ENCODE measurements around the gene KAZN.
"Not testable (repeated sequence)": the region's sequence is repeated elsewhere in the genome, so short reads cannot be mapped to it uniquely, and the experiment has no call there.

The KAZN gene

DNA sequence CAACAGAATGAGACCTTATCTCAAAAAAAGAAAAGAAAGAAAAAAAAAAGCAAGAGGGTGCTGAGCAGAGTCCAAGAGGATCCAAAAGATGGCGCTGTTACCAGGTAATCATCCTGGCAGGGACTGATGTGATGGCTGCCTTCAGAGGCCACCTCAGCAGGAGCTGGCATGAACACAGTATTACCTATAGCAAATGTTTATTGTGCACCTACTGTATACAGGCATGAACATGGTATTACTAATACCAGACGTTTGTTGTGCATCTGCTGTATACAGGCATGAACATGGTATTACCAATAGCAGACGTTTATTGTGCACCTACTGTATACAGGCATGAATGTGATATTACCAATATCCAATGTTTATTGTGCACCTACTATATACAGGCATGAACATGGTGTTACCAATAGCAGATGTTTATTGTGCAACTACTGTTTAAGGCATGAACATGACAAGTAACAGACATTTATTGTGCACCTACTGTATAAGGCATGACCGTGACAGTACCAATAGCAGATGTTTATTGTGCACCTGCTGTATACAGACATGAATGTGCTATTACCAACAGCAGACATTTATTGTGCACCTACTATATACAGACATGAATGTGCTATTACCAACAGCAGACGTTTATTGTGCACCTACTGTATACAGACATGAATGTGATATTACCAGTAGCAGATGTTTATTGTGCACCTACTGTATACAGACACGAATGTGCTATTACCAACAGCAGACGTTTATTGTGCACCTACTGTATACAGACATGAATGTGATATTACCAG lies 439.9 kb downstream of the KAZN start:
- H3K4me3 ChIP-seq (ENCODE audit: low read depth, low read length) = no peak overlapping the region
- DNase-seq (ENCODE audit: low read depth) = no peak
- in situ Hi-C loops (cut with HindIII; ENCODE audit: low sequenced_read_pairs) = no loop called here
- TF ChIP-seq, protein P1, sequence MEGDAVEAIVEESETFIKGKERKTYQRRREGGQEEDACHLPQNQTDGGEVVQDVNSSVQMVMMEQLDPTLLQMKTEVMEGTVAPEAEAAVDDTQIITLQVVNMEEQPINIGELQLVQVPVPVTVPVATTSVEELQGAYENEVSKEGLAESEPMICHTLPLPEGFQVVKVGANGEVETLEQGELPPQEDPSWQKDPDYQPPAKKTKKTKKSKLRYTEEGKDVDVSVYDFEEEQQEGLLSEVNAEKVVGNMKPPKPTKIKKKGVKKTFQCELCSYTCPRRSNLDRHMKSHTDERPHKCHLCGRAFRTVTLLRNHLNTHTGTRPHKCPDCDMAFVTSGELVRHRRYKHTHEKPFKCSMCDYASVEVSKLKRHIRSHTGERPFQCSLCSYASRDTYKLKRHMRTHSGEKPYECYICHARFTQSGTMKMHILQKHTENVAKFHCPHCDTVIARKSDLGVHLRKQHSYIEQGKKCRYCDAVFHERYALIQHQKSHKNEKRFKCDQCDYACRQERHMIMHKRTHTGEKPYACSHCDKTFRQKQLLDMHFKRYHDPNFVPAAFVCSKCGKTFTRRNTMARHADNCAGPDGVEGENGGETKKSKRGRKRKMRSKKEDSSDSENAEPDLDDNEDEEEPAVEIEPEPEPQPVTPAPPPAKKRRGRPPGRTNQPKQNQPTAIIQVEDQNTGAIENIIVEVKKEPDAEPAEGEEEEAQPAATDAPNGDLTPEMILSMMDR (IDR thresholded peaks at IDR 0.05; ENCODE audit: low read depth, low read length, missing control alignments) = peak; percentile 43

DNA sequence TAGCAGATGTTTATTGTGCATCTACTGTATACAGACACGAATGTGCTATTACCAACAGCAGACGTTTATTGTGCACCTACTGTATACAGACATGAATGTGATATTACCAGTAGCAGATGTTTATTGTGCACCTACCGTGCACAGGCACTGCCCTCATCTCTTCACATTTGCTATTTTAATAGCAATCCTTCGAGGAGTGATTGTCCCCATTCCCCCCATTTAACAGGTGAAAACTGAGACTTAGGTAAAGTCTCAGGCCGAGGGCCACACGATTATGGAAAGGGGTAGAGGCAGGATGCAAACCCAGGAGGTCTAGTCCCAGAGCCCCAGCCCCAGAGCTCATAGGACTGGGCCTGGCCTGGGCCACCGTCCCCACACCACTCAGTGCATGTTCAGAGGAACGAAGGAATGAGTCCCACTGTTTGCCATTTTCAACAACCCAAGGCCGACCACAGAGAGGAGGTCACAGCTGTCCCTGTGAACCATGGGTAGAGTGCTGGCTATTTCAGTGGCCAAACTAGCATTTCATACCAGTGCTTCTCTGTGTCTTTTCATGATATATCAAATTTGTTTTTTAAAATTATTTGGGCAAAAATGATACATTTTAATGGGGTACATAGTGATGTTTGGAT lies 440.6 kb downstream of the KAZN start:
- in situ Hi-C loops (cut with HindIII; ENCODE audit: low sequenced_read_pairs) = no loop called here
- DNase-seq (ENCODE audit: low read depth) = no peak
- TF ChIP-seq, protein P1 (IDR thresholded peaks at IDR 0.05; ENCODE audit: low read depth, low read length, missing control alignments) = no peak
- H3K4me3 ChIP-seq (ENCODE audit: low read depth, low read length) = no peak overlapping the region

DNA sequence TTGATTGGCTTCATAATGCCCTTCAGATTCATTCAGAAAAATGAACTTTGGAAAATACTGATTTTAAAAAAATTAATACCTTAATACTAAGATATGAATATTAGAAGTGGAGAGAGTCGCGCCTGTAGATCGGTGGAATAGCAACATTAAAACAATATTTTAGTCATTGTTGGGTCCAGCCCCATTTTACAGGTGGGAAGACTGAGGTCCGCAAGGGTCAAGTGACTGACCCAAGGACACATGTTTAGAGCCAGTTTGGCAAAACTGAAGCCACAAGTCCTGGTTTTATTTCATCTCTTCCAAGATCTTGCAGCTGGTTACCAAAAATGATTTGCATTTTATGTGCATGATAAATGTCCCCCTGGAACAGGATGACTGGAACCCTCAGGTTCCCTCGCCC lies 441.4 kb downstream of the KAZN start:
- H3K4me3 ChIP-seq (ENCODE audit: low read depth, low read length) = no peak overlapping the region
- TF ChIP-seq, protein P1 (IDR thresholded peaks at IDR 0.05; ENCODE audit: low read depth, low read length, missing control alignments) = no peak
- in situ Hi-C loops (cut with HindIII; ENCODE audit: low sequenced_read_pairs) = no loop called here
- no peak for DNase-seq (ENCODE audit: low read depth)

DNA sequence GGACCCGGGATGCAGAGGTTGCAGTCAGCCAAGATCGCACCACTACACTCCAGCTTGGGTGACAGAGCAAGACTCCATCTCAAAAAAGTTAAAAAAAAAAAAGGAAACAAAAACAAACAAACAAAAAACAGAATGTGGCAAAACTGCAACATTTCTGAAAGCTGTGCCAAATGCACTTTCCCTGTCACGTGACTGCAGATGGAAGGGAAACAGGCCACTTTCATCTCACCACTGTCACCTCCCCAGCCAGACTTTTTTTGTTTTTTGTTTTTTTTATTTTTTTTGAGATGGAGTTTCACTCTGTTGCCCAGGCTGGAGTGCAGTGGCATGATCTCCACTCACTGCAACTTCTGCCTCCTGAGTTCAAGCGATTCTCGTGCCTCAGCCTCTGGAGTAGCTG lies 442.2 kb downstream of the KAZN start:
- in situ Hi-C loops (cut with HindIII; ENCODE audit: low sequenced_read_pairs); H3K4me3 ChIP-seq (ENCODE audit: low read depth, low read length); DNase-seq (ENCODE audit: low read depth): not testable (repeated sequence)

DNA sequence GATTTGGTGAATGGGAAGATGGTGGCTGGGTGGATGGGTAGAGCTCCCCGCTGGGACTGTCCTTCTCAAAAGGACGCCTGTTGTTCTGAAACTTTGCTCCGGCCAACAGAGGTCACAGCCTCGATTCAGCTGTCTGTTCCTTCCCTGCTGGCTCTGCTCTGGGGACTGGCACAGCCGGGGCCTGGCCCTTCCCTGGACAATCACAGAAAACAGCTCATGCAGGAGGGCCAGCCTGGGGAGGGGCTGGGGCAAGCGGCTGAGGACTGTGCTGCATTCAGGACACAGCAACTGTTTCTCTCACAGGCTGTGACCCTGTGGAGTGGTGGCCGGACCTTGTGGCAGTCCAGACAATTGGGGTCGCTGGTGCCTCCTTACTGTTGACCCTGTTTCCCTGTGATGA lies 444.4 kb downstream of the KAZN start:
- no peak for DNase-seq (ENCODE audit: low read depth)
- H3K4me3 ChIP-seq (ENCODE audit: low read depth, low read length) = no peak overlapping the region
- TF ChIP-seq, protein P1 (IDR thresholded peaks at IDR 0.05; ENCODE audit: low read depth, low read length, missing control alignments) = no peak
- in situ Hi-C loops (cut with HindIII; ENCODE audit: low sequenced_read_pairs) = no loop called here

DNA sequence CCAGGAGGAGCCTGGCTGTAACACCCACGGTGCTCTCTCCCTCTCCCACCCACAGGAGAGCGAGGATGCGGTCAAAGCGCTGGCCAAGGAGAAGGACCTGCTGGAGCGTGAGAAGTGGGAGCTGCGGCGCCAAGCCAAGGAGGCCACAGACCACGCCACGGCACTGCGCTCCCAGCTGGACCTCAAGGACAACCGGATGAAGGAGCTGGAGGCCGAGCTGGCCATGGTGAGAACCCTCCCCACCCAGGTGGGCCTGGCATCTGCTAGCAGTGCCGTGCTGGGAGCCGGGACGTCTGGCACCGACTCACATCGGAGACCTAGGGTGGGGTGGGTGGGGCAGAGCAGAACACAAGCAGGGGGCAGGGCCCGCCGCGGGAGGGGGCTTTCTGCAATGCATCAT lies 445.4 kb downstream of the KAZN start:
- no peak for DNase-seq (ENCODE audit: low read depth)
- in situ Hi-C loops (cut with HindIII; ENCODE audit: low sequenced_read_pairs) = no loop called here
- H3K4me3 ChIP-seq (ENCODE audit: low read depth, low read length) = no peak overlapping the region
- TF ChIP-seq, protein P1 (IDR thresholded peaks at IDR 0.05; ENCODE audit: low read depth, low read length, missing control alignments) = no peak

DNA sequence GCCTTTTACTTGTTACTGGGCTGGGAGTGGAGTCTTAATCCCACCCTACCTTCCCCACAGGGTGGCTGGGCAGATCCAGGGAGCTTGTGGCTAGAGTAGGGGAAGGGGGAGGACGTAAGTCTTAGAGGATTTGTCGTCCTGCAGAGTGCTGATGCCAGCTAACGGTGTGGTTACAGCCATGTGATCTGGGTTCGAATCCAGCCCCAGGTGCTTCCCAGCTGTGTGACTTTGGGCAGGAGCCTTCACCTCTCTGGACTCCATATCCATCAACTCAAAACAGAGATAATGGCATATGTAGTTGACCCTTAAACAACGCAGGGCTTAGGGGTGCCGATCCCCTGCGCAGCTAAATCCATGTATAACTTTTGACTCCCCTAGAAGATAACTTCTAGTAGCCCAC lies 446.6 kb downstream of the KAZN start:
- TF ChIP-seq, protein P1 (IDR thresholded peaks at IDR 0.05; ENCODE audit: low read depth, low read length, missing control alignments) = no peak
- DNase-seq (ENCODE audit: low read depth) = no peak
- no peak overlapping the region for H3K4me3 ChIP-seq (ENCODE audit: low read depth, low read length)
- in situ Hi-C loops (cut with HindIII; ENCODE audit: low sequenced_read_pairs) = no loop called here

Measured in astrocyte of the cerebellum (primary cell).